Measurements from ENCODE around the gene RNF26. TPM values are rescaled to one million over a fixed set of nuclear protein-coding genes. Genes with fewer than 3 reads are reported as not detected.
A peak's percentile ranks its signal among the peaks of the same experiment; 100 is the strongest.

Gene RNF26
- total RNA-seq, 2 experiments from 2014 or later = 32.2 to 32.9 TPM

DNA sequence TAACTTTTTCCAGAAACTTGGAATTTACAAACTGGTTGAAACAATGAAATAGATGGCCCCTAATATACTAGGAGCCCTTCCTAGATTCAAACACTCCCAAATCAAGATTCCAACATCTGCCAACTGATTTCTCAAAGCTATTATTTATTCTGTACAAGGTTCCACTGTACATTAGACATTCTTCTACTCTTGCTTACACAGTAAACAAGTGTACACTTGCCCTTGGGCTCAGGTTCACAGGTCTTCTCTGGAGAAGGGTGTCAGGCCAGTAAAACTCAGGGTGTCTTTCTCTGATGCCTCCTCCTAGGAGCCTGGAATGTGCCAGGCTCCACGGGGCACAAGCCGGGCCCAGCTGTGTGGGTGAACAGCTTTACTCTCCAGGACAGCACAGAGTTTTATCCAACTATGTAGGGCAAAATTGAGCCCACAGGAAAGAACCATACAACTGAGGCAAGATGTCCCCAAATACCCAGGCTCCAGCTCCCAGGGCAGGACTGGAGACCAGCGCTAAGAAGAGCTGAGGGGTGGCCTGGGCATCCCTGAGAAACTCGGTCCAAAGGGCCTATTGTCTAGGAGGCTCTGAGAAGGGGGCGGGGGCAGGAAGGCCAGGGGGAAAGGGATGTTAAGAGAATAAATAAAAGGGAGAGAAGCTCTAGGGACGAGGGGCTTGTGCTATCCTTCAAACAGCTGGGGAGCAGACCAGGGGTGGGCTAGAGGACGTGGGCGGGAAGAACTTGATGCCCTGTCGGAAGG, 20.9 kb downstream of the RNF26 start:
- Mint-ChIP-seq H3K4me1 (peaks cover 14% of the 10 kb centered on the region), H3K27me3 (peaks cover 47% of the 10 kb centered on the region), H3K4me3 (no peak overlapping the region), H3K27ac (no peak overlapping the region), H3K9me3 (no peaks in the 10 kb centered on the region), H3K36me3 (no peaks in the 10 kb centered on the region)
- POLR2A ChIA-PET = interaction anchor here (1.0 to 1.5 kb wide), 2 partner anchors 13 to 17 kb away, joined by 4 to 5 read pairs; no protein-coding TSS in a partner anchor
- ATAC-seq (ENCODE audit: low read depth) = no peak
- DNase-seq = no peak

DNA sequence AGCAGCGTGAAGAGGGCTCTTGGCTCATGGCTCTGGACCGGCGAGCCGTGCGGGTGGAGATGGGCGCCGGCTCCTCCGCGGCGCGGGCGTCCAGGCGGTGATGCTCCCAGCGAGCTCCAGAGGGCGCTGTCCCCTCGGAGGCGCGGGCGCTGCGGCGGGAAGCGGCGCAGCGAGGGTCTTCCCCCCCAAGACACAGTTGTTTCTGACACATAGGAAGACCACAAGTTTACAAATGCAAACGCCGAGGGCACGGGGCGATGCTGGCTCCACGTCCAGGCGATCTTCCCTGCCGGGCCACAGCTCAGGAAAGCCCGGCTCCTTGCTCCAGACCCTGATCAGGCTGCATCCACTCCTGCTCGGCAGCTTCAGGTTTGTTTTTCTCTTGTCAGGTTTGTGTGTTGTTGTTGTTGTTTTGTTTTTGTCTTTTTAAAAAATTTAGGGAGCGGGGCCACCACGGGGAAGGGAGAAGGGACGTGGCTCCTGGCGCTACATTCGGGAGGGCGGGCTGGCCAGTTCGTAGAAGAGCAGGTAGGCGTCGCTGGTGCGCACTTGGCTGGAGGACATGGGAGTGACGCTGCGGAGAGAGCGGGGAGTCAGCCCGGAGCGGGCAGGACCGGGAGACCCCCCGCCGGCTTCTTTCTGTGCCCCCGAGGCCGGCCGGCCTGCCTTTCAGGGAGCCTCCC, 22.2 kb downstream of the RNF26 start:
- Mint-ChIP-seq H3K27ac (peak overlapping the region; percentile 68), H3K36me3 (no peaks in the 10 kb centered on the region), H3K27me3 (peaks cover 44% of the 10 kb centered on the region), H3K9me3 (no peaks in the 10 kb centered on the region), H3K4me1 (peaks cover 12% of the 10 kb centered on the region), H3K4me3 (peak overlapping the region; percentile 87)
- POLR2A ChIA-PET = interaction anchor here (1.5 to 1.7 kb wide), 2 partner anchors 12 to 21 kb away, joined by 5 read pairs; no protein-coding TSS in a partner anchor
- peak; percentile 82 for DNase-seq
- peak; percentile 94 for ATAC-seq (ENCODE audit: low read depth)

DNA sequence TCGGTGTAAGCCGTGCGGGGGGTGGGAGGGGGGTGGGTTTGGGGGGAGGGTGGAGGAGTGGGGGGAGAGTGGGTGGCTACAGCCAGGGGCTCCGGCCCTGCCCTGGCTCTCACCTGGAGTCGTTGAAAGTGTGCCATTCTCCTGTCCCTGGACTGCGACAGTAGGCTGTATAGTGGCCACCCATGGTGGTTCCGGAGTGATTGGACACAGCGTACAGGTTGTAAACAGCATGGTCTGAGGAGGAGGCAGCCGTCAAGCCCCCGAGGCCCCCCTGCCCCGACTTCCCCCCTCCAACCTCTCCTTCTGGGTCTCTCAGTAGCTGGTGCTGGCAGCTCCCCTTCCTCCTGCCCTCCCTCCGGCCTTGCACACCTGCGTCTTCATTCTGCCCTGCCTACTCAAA, 22.7 kb downstream of the RNF26 start:
- Mint-ChIP-seq H3K36me3 (no peaks in the 10 kb centered on the region), H3K4me3 (peak overlapping the region; percentile 24)
- POLR2A ChIA-PET = interaction anchor here (0.6 to 1.7 kb wide), 2 partner anchors 20 to 60 kb away, joined by 5 to 6 read pairs; no protein-coding TSS in a partner anchor

DNA sequence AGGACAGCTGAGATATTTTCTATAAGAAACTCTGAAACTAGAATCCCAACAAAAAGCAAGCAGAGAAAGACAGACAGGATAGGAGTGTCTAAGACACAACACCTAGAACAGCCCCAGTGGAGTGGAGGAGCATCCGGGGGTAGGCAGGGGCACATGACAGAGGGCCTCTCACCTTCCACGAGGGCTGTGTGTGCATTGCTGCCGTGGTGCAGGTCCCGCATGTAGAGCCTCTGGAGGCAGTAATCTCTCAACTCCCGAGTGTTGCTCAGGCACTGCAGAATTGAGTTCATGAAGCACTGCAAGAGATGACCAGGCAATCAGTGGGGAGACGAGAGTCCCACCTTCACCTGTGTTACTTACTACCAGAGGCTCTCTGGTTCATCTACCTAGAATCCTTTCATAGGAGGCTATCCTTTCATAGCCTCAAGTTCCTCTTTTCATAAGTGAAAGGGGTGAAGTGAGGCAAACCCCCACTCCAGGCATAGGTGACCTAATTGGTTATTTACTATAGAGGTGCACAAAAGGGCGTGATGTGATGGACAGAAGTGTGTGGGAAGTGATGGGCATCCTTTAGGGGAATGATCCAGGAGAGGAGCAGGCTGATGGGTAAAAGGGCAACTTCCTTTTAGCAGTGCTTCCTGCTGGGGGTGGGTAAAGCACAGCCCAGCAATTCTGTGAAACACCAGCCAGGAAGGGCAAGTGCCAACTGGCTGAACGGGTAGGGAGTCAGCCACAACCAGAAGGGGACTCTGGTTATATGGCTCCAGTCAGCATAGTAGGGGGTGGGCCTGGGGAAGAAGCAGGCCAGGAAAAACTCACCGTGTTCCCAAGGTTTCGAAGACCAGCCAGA, 25.3 kb downstream of the RNF26 start:
- Mint-ChIP-seq H3K27ac (no peak overlapping the region), H3K27me3 (peaks cover 52% of the 10 kb centered on the region), H3K4me3 (no peak overlapping the region), H3K9me3 (no peaks in the 10 kb centered on the region), H3K4me1 (peaks cover 14% of the 10 kb centered on the region), H3K36me3 (no peaks in the 10 kb centered on the region)
- DNase-seq = no peak
- POLR2A ChIA-PET = no interaction called here
- no peak for ATAC-seq (ENCODE audit: low read depth)

More for the DNA sequence above, 22.7 kb downstream of the RNF26 start:
- Mint-ChIP-seq H3K27me3 (peaks cover 43% of the 10 kb centered on the region), H3K9me3 (no peaks in the 10 kb centered on the region), H3K27ac (no peak overlapping the region), H3K4me1 (peaks cover 12% of the 10 kb centered on the region)
- DNase-seq = no peak
- ATAC-seq (ENCODE audit: low read depth) = no peak

DNA sequence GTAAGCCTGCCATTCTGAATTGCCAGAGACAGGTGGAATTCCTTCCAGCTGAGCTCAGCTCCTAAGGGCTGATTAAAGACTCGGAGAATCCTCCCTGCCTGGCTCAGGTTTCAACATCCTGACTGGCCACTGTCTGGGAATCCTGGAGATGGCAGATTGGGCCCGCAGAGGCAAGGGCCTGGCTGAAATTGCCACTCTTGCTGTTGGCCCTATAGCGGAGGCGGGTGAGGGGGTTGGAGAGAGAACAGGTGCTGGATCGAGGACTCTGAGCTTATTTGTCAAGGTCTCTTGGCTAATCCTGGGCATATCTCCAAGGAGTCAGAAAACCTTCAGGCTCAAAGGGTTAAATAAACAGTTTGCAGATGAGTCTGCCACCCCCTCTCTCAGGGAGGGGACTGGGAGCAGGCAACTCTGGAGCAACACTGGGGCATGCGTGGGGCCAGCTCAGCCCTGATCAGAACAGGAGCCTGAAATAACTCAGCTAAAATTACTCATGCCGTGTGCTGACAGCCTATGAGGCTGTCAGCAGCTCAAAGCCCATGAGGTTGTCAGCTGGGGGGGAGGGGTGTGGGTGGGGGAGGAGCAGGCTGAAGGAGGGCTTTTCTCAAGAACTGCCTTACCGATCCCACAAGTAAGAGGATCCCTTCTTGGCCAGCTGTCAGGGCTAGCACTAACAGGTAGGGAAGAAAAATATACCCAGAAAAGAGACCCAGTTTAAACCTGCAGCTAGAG, 26.9 kb downstream of the RNF26 start:
- Mint-ChIP-seq H3K4me3 (no peak overlapping the region), H3K27me3 (peaks cover 51% of the 10 kb centered on the region), H3K4me1 (peaks cover 11% of the 10 kb centered on the region), H3K36me3 (no peaks in the 10 kb centered on the region), H3K9me3 (no peaks in the 10 kb centered on the region), H3K27ac (no peak overlapping the region)
- ATAC-seq (ENCODE audit: low read depth) (no peak), DNase-seq (no peak)
- POLR2A ChIA-PET = no interaction called here

DNA sequence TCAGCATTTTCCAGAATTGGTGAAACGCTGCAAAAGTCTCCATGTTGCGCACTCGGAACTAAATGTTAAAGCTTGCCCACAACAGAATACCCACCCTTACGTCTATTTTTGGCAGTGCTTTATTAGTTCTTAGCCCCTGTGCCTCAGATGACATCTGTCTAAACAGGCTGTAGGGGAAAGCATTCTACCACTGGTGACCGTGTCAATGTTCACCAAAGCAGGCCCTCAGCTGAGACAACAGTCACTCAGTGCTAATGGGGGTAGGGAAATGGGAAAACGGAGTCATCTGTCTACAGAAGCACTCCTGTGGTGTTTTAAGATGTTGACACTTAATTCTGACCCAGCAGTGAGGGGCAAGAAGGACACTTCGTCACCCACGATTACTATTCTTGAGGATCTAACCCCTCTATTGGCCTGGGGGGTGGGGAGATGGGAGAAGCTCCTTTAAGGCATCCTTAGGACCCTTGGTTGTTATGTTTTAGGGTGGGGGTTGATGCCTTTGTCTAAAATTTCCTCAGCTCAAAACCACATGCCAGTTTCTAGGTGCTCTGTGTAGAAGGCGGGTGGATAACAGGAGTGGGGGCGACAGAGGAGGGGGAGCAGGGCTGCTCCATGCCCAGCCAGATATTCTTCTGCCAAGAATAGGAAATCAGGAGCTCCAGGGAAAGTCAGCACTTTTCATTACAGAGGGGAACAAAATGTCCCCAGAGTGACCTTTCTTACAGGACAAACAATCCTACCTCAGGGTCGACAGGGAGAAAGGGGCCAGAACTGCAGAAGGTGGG, 27.8 kb downstream of the RNF26 start:
- Mint-ChIP-seq H3K4me3 (no peak overlapping the region), H3K27me3 (peaks cover 52% of the 10 kb centered on the region), H3K4me1 (peaks cover 8% of the 10 kb centered on the region), H3K9me3 (no peaks in the 10 kb centered on the region), H3K36me3 (no peaks in the 10 kb centered on the region), H3K27ac (no peak overlapping the region)
- POLR2A ChIA-PET = interaction anchor here (0.8 kb wide), 1 partner anchor 14 kb away, joined by 3 read pairs; no protein-coding TSS in a partner anchor
- DNase-seq (no peak), ATAC-seq (ENCODE audit: low read depth) (no peak)

DNA sequence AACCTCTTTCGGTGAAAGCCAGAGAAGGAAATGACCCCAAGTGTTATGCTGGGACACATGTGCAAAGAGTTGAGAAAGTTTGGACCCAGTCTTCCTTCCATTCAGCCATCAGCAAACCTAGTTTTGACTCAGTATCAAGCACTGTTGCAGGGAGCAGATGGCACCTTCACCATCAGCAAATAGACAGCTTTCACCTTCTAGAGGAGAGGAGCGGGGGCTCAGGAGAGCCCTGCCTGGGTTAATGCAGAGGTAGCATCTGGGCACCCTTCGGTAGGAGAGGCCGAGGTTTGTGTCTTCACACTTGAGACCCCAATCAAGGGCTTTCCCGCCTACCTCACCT, 28.4 kb downstream of the RNF26 start:
- Mint-ChIP-seq H3K27me3 (peaks cover 50% of the 10 kb centered on the region), H3K4me1 (peaks cover 8% of the 10 kb centered on the region), H3K4me3 (no peak overlapping the region), H3K27ac (no peak overlapping the region), H3K36me3 (no peaks in the 10 kb centered on the region), H3K9me3 (no peaks in the 10 kb centered on the region)
- POLR2A ChIA-PET = interaction anchor here (0.8 kb wide), 1 partner anchor 15 kb away, joined by 3 read pairs; no protein-coding TSS in a partner anchor
- DNase-seq = no peak
- no peak for ATAC-seq (ENCODE audit: low read depth)

DNA sequence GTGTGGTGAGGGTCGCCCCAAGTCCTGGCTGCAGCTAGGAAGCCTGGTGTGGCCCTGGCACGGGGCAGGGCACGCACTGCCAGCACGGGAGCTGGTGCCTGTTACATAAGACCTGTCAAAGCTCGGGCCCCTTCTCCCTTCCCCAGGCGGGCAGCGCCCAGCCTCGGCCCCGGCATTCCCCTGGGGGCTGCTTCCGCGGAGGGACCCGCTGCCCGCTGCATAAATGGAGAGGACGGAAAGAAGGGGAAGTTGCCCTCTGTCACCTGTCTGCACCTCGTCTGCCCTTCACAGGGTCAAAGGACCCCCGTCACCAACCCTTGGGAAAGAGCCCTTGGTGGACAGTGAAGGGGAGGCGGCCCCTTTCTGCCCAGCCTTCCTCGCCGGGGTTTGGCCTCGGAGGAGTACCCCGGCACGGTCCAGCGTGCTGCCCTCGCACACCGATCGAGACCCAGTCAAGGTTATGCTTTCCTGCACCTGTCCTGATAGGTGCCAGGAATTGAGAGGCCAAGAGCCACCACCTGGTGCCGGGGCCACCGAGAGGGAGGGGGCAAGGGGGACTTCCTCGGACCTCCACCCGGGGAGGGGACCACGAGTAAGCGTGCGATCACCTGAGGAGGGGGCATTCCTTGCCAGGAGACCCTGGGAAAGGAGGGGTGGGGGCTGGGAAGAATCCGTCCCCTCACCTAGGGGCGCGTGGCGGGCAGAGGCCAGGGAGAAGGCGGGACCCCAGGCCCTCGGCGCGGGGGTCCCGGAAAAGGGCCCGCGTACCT, 28.9 kb downstream of the RNF26 start:
- POLR2A ChIA-PET = interaction anchor here (0.6 to 0.8 kb wide), 2 partner anchors 15 to 286 kb away, joined by 3 to 5 read pairs; no protein-coding TSS in a partner anchor
- DNase-seq (no peak), ATAC-seq (ENCODE audit: low read depth) (no peak)
- Mint-ChIP-seq H3K4me3 (no peak overlapping the region), H3K4me1 (peaks cover 8% of the 10 kb centered on the region), H3K27ac (no peak overlapping the region), H3K27me3 (peaks cover 49% of the 10 kb centered on the region), H3K36me3 (no peaks in the 10 kb centered on the region), H3K9me3 (no peaks in the 10 kb centered on the region)

DNA sequence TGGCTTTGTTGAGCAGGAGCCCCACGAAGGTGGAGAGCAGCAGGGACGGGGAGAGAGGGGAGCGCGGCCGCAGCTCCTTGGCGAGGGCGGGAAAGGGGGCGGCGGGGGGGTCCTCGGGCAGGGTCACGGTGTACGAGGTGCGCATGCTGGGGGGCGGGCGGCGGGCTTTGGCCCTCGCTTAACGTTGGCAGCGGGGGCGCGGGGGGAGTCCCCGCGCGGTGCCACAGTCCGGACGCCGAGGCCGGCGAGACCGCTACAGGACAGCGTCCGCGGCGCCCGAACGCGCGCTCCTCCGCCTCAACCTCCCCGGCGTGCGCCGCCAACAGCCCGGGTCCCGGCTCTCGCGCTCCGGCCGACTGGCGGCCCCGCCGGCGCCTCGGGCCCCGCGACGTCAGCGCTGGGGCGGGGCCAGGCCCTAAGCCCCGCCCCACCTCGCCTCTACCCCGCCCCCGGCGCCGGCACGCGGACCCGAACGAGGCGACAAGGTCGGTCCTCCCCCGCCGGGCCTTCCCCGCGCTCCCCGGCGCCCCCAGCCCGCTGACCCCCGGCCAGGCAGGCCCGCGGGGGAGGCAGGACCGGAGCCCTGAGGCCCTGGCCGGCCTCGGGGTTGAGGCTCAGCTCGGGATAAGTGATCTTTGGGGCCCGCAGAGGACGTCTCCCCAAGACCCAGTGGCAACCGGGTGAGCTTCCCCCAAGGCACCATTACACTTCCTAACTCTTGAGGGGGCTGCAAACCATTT, 29.7 kb downstream of the RNF26 start:
- Mint-ChIP-seq H3K4me1 (peaks cover 8% of the 10 kb centered on the region), H3K9me3 (no peaks in the 10 kb centered on the region), H3K4me3 (peak overlapping the region; percentile 73), H3K27ac (no peak overlapping the region), H3K27me3 (peaks cover 46% of the 10 kb centered on the region), H3K36me3 (no peaks in the 10 kb centered on the region)
- DNase-seq = peak; percentile 80
- ATAC-seq (ENCODE audit: low read depth) = peak; percentile 75
- POLR2A ChIA-PET = interaction anchor here (0.6 to 1.2 kb wide), 2 partner anchors 17 to 287 kb away, joined by 4 to 5 read pairs; partner anchors contain the start of gene USP2

DNA sequence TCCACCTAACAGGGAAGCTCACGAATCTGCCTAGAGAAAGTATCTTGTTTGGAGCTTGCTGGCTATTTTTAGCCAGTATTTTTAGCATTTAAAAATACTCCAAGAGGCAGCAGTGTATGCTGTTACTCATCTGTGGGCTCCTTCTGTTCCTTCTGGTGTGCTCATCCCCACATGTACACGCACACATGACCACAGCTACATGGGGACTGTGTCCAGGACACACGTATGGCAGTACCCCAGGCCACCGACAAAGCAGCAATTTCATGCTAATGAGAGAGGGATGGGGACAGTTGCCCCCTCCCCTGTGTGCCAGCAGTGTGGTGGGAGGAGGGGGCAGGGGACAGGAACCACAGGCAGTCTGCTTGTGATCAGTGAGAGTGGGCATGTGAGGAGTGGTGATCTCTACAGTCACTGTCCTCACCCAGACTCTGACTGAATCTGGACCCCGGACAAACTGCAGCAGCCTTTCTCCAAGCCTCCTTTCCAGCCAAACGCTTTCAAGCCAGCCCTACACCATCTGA, 30.8 kb downstream of the RNF26 start:
- POLR2A ChIA-PET = interaction anchor here (1.2 kb wide), 1 partner anchor 16 kb away, joined by 4 read pairs; the partner anchor contains the start of gene USP2
- Mint-ChIP-seq H3K36me3 (no peaks in the 10 kb centered on the region), H3K27me3 (peaks cover 51% of the 10 kb centered on the region), H3K4me1 (peaks cover 3% of the 10 kb centered on the region), H3K9me3 (no peaks in the 10 kb centered on the region), H3K27ac (no peak overlapping the region), H3K4me3 (no peak overlapping the region)
- ATAC-seq (ENCODE audit: low read depth) (no peak), DNase-seq (no peak)
